ENCODE results near the gene OSTF1. TPM values are rescaled to one million over a fixed set of nuclear protein-coding genes. Genes with fewer than 3 reads are reported as not detected.

Gene OSTF1
- total and polyA plus RNA-seq, 2 experiments from 2014 or later: 22.4 to 29.1 TPM

GRCh38 chr9:75123696-75124095 lies 35.4 kb downstream of the OSTF1 start:
- H3K36me3 ChIP-seq (replicated peaks; ENCODE audit: insufficient read depth, low read depth): no peaks in the 10 kb centered on the region
- 83% methylated on average over 10 of the region's 10 CpGs for WGBS (ENCODE audit: low lambda C conversion rate, missing lambda C conversion rate)
- TF ChIP-seq EZH2phosphoT487 (IDR thresholded peaks at IDR 0.05; ENCODE audit: low read depth, severe bottlenecking, unreplicated experiment) (no peak), EZH2 (IDR thresholded peaks at IDR 0.05; ENCODE audit: borderline replicate concordance) (no peak), CTCF (IDR thresholded peaks at IDR 0.05; ENCODE audit: poor library complexity) (no peak)
- peaks cover 2% of the 10 kb centered on the region for H3K79me2 ChIP-seq
- H3K9me2 ChIP-seq (replicated peaks; ENCODE audit: insufficient read depth): no peaks in the 10 kb centered on the region
- H2AFZ ChIP-seq: no peak overlapping the region
- no peaks in the 10 kb centered on the region for H4K20me1 ChIP-seq (ENCODE audit: insufficient read depth, poor library complexity, severe bottlenecking)
- no peak for DNase-seq (ENCODE audit: low spot score)
- H3K27me3 ChIP-seq: no peaks in the 10 kb centered on the region
- no peak overlapping the region for H3K4me2 ChIP-seq
- no peak overlapping the region for H3K27ac ChIP-seq
- no peak overlapping the region for H3K4me3 ChIP-seq
- H3K9me3 ChIP-seq (ENCODE audit: low read depth): no peaks in the 10 kb centered on the region
- no peaks in the 10 kb centered on the region for H3K4me1 ChIP-seq (ENCODE audit: insufficient read depth)

GRCh38 chr9:75128535-75128934 lies 40.2 kb downstream of the OSTF1 start:
- no peak overlapping the region for H3K27ac ChIP-seq
- H3K4me3 ChIP-seq: no peak overlapping the region
- TF ChIP-seq EZH2 (IDR thresholded peaks at IDR 0.05; ENCODE audit: borderline replicate concordance) (no peak), CTCF (IDR thresholded peaks at IDR 0.05; ENCODE audit: poor library complexity) (no peak), EZH2phosphoT487 (IDR thresholded peaks at IDR 0.05; ENCODE audit: low read depth, severe bottlenecking, unreplicated experiment) (no peak)
- H3K9me2 ChIP-seq (replicated peaks; ENCODE audit: insufficient read depth): no peaks in the 10 kb centered on the region
- H4K20me1 ChIP-seq (ENCODE audit: insufficient read depth, poor library complexity, severe bottlenecking): no peaks in the 10 kb centered on the region
- 96% methylated on average over 2 of the region's 2 CpGs for WGBS (ENCODE audit: low lambda C conversion rate, missing lambda C conversion rate)
- peaks cover 2% of the 10 kb centered on the region for H3K79me2 ChIP-seq
- H3K27me3 ChIP-seq: no peaks in the 10 kb centered on the region
- no peaks in the 10 kb centered on the region for H3K4me1 ChIP-seq (ENCODE audit: insufficient read depth)
- H2AFZ ChIP-seq: no peak overlapping the region
- DNase-seq (ENCODE audit: low spot score): no peak
- H3K36me3 ChIP-seq (replicated peaks; ENCODE audit: insufficient read depth, low read depth): no peaks in the 10 kb centered on the region
- H3K9me3 ChIP-seq (ENCODE audit: low read depth): no peaks in the 10 kb centered on the region
- H3K4me2 ChIP-seq: no peak overlapping the region

GRCh38 chr9:75130172-75130571 lies 41.9 kb downstream of the OSTF1 start:
- Histone ChIP-seq H3K4me2 (no peak overlapping the region), H3K27me3 (no peaks in the 10 kb centered on the region), H3K36me3 (replicated peaks; ENCODE audit: insufficient read depth, low read depth) (no peaks in the 10 kb centered on the region), H3K4me1 (ENCODE audit: insufficient read depth) (no peaks in the 10 kb centered on the region), H4K20me1 (ENCODE audit: insufficient read depth, poor library complexity, severe bottlenecking) (no peaks in the 10 kb centered on the region), H3K79me2 (peaks cover 2% of the 10 kb centered on the region), H3K27ac (no peak overlapping the region), H3K9me2 (replicated peaks; ENCODE audit: insufficient read depth) (no peaks in the 10 kb centered on the region), H3K9me3 (ENCODE audit: low read depth) (no peaks in the 10 kb centered on the region), H2AFZ (no peak overlapping the region), H3K4me3 (no peak overlapping the region)
- 94% methylated on average over 5 of the region's 5 CpGs for WGBS (ENCODE audit: low lambda C conversion rate, missing lambda C conversion rate)
- no peak for DNase-seq (ENCODE audit: low spot score)
- no peak for TF ChIP-seq EZH2phosphoT487 (IDR thresholded peaks at IDR 0.05; ENCODE audit: low read depth, severe bottlenecking, unreplicated experiment)
- no peak for TF ChIP-seq CTCF (IDR thresholded peaks at IDR 0.05; ENCODE audit: poor library complexity)
- TF ChIP-seq EZH2 (IDR thresholded peaks at IDR 0.05; ENCODE audit: borderline replicate concordance): no peak

Data from hepatocyte (in vitro differentiated cells).